GM12872 (cell line): Measurements from ENCODE around the gene ABCB4.

Experiments
- CTCF ChIP-seq: IDR thresholded peaks from 3 replicates; pipeline ENCODE4 v1.5.1; 2011; ENCODE audit warnings: low read depth, mild to moderate bottlenecking, low read length, moderate library complexity; ENCODE audit not compliant: insufficient read depth

The ABCB4 gene

GRCh38 chr7:87432536-87432935, 42.9 kb downstream of the ABCB4 start:
- TF ChIP-seq CTCF = no peak

- TF ChIP-seq CTCF = no peak
Measured at GRCh38 chr7:87427288-87427687, 48.2 kb downstream of the ABCB4 start.

- TF ChIP-seq CTCF = no peak
Measured at GRCh38 chr7:87426160-87426559, 49.3 kb downstream of the ABCB4 start.

GRCh38 chr7:87424075-87424474, 51.4 kb downstream of the ABCB4 start:
- no peak for TF ChIP-seq CTCF

GRCh38 chr7:87420173-87420572, 55.3 kb downstream of the ABCB4 start:
- no peak for TF ChIP-seq CTCF

GRCh38 chr7:87416682-87417587, 58.5 kb downstream of the ABCB4 start:
- peak; percentile 54; the same call in 2 of the 3 replicates for TF ChIP-seq CTCF

- no peak for TF ChIP-seq CTCF
Measured at GRCh38 chr7:87414794-87415188, 60.7 kb downstream of the ABCB4 start.
